Activated CD4-positive, alpha-beta T cell treated with anti-CD3 and anti-CD28 coated beads for 4 hours (primary cell): ENCODE data around the gene THOC3.
"Not testable (repeated sequence)": the region's sequence is repeated elsewhere in the genome, so short reads cannot be mapped to it uniquely, and the experiment has no call there.

Source experiments
- DNase-seq, 2 donors: peaks; one replicate each; pipeline ENCODE4 v3.0.0-alpha.2; 2020

The THOC3 gene

DNA sequence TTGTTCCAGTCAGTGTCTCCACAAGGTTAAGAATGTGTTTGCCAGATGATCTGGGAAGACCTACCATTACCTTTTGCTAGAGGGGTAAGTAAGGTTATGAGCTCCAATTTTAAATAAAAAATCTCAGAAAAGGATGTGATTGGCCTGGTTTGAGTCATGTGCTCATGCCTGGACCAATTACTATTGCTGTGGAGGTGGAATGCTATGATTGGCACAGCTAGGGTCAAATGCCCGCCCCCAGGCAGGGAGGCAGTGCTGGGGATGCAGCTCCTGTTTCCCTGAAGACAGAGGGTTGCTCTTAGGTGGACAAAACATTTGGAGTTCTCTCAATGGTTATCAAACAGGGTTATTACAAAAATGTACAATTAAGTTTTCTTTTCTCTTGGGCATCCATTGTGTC lies 29.6 kb downstream of the THOC3 start:
- not testable (repeated sequence) for DNase-seq

DNA sequence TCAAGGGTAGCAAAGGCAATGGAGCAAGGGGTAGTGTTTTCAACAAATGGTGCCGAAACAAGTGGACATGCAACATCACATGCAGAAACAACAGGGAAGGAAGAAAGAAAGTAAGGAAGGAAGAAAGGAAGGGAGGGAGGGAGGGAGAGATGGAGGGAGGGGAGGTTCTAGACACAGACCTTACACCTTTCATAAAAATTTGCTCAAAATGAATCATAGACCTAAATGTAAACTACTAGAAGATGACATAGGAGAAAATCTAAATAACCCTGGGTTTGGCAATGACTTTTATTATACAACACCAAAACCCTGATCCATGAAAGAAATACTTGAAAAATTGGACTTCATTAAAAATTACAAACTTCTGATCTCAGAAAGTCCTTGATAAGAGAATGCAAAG lies 39.4 kb downstream of the THOC3 start:
- DNase-seq: not testable (repeated sequence)

DNA sequence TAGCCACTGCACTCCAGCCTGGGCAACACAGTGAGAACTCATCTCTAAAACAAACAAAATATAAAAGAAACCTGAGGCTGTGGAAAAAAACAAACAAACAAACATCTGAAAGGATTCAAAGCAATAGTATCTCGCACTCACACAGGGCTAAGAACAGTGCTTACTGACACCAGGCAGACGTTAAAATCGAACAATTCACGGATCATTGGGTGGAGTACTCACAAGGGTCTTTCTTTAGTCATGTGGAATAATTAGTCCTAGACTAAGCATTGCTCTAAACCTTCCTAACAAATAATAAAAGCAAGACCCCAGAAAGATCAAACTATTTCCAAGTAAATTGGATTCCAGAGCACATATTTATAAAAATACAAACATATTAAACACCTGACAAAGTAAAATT lies 43.0 kb downstream of the THOC3 start:
- DNase-seq: not testable (repeated sequence)

DNA sequence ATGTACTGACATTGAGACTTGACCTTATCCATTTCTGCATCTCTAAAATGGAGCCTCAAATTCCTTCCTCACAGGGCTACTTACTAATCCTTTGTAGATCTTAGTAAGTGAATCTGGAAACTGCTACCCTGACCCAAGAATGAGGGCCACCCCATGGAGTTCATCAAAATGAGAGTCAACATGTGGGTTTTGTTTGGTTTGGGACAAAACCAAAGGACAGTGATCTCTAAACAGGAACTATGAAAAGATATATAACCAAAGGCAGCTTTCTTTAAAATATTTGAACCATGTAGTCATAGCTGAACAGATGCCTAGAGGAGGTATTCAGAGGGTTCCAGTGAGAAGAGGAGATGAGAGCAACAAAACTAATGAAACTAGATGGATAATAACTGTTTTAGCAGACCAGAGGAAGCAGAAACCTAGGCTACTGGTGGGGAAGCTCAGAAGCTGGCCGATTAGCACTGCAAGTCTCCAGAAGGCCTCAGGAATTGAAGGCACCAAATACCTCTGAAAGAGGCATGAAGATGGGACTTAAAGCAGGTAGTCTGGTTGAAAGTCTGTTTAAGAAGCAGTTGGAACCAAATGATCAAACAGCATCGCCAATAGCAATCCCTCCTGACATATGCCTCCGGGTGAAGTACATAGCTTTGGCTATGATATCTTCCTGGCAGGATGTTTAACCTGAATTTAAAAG lies 45.8 kb downstream of the THOC3 start:
- no peak for DNase-seq

DNA sequence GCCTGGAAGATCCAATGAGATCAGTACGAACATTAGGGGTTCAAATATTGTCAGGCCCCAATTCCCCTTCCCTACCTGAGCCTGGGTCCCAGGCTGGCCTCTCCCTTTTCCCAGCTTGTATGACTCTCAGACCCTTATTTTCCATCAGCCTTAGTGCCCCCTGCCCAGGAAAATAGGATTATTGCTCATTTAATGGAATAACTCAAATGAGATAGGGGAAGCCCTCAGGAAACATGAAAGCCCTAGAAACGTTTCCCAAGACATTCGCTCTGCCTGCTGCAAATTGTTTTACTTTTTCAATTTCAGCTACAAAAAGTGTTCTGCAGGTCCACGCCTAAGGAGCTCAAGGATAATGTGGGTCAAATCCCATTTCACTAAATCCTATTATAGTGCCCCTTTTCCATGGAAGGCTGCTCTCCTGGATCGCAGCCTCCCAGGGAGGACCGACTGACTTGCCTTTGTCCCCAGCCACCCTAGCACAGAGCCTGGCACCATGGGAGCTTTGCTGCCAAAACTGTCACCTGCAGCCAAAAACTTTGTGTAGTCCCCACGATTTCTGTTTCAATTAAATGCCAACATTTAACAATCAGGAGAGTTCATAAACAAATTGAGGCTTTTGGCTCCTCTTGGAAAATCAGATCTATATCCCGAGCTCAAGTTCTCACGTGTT lies 46.9 kb downstream of the THOC3 start:
- DNase-seq: no peak

DNA sequence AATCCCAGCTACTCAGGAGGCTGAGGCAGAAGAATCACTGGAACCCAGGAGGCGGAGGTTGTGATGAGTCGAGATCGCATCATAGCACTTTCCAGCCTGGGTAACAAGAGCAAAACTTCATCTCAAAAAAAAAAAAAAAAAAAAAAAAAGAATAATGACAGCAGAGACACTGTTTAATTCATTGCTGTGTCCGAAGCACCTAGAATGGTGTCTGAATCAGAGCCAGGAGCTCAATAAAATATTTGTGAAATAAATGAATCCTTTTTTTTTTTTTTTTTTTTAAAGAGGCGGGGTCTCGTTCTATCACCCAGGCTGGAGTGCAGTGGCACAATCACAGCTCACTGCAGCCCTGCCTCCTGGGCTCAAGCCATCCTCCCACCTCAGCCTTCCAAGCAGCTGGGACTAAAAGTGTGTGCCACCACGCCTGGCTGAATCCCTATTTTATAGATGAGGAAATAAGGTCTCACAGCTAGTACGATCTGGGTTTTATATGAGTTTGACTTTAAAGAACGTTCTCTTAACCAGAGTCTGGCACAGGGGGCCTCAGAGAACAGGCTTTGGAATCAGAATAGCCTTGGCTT lies 47.8 kb downstream of the THOC3 start:
- DNase-seq: no peak

DNA sequence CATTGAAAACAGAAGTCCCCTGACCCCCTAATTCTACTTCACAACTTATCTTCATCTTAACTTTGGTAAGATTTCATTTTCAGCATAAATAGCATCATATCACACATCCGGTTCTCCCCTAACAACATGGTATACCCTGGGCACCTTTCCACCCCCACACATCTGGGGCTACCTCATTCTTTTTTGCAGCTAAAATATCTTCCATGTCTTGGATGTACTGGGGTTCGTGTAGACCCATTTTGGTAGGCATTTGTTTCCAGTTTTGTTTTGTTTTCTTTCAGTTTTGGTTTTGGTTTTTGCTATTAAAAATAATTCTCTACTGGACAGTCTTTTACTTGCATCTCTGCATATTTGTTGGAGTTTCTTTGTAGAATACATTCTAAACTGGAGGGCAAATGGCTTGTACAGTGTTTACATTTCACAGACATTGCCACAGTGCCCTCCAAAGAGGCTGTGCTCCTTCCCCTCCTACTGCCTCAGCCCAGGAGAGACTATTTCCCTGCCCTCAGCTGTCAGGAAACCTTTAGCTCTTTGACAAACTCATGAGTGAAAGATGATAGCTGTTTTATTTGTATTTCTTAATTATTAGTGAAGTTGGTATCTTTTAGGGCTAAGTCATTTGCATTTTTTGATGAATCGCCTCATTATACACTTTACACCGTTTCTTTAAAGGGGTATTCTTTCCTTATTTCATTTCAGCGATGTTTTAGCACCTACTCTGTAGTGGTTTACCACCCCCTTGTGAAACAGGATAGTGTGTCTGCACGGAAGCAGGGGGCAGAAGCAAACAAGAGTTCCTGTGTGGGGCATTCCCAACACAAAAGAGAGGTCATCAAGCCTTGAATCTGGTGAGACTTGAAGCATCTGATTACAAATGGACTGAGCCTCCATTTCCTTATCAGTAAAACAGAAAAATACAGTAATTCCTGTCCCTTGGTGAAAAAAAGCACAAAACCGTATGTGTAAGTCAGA lies 52.8 kb downstream of the THOC3 start:
- DNase-seq: not testable (repeated sequence)

DNA sequence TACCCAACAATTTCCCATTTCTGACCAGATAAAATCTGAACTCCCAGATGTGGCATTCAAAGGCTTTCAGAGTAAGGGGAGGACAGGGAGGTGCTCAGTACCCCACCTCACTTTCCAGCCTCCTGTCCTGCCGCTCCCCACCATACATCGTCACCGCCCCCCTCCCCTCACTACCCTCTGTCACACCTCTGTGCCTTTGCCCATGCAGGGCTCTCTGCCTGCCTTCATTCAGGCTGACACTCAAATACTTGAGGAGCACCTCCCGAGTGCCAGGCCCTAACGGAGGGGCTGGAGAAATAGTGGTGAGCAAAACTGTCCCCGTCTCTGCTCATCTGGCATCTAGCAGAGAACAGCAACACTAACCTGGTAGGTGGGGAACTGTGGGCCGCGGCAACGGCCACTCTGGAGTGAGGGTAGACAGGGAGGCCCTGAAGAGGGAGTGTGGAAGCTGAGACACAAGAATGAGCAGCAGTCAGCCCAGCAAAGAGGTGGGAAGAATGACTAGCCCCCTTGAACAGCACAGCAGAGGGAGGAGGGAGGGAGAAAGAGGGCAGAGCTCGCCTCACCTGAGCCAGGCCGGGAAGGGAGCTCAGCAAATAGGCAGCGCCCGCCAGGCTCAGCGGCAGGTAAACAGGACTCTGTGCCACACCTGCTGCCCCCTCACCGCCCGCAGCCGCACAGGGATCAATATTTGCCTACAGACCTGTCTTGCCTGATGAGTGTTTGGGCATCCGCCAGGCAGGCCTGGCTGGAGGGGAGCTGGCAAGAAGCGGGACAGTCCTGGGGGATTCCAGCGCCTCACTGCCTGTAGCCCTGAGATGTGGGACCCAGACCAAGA lies 54.1 kb downstream of the THOC3 start:
- DNase-seq: not testable (repeated sequence)

DNA sequence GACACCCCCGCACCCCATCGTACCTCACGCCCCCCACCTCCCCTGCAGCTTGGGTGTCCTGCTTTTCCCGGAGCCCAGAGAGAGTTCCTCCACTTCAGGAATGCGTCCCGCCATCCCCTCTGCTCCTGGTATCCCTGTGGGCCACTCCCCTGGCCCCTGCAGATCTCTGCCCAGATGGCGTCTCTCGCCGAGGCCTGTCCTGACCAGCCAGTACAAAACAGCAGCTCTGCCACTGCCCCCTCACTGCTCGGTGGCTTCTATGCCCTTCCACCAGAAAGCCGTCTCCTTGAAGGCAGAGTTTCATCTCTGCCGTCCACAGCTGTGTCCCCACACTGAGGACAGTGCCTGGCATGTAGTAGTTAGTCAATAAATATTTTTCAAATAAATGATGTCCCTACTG lies 58.0 kb downstream of the THOC3 start:
- not testable (repeated sequence) for DNase-seq
